GM12878 (cell line): Measurements from ENCODE around the gene SLC35F3. TPM values are rescaled to one million over a fixed set of nuclear protein-coding genes. Genes with fewer than 3 reads are reported as not detected.
A peak's percentile ranks its signal among the peaks of the same experiment; 100 is the strongest.

ENCODE experiments used
- ATAC-seq: fragments of 200-7000 bp; cut with Tn5 transposase; 3 replicates; pipeline ENCODE4 v1.9.1; 2020; ENCODE audit warnings: mild to moderate bottlenecking, moderate library complexity
- BruUV-seq: library from RNA; stranded (reverse); fragments of 400-500 nt; replicated peaks from 2 replicates; lab custom pipeline; 2021; lab: Mats Ljungman, UMichigan
- CTCF ChIA-PET: fragments of 300-600 bp; sonication (Branson Sonifier 250); formaldehyde crosslinking; extraction: SDS; loops from one replicate; lab custom pipeline; 2021; ENCODE audit warnings: inconsistent platforms; lab: Yijun Ruan, JAX
- POLR2A ChIA-PET: fragments of 350-600 bp; formaldehyde crosslinking; extraction: SDS; loops from one replicate; lab custom pipeline; 2021; ENCODE audit warnings: inconsistent platforms; lab: Charles Lee
- RAD21 ChIA-PET: fragments of 300-600 bp; sonication (Branson Sonifier 250); formaldehyde crosslinking; loops from one replicate; lab custom pipeline; 2023; ENCODE audit warnings: antibody characterized with exemption; ENCODE audit not compliant: unreplicated experiment; lab: Charles Lee
- SMC1A ChIA-PET: fragments of 300-600 bp; sonication (Branson Sonifier 250); formaldehyde crosslinking; loops from one replicate; lab custom pipeline; 2023; ENCODE audit not compliant: unreplicated experiment, uncharacterized antibody; lab: Charles Lee
- DNase-seq: peaks from one replicate; pipeline ENCODE4 v3.0.0-alpha.2; 2011; ENCODE audit warnings: low read depth, low spot score
- FAIRE-seq: peaks from 3 replicates; lab custom pipeline; 2011; peaks lifted over from hg19 to GRCh38; lab: Jason Lieb, UNC
- H2AFZ ChIP-seq: 2 replicates; pipeline ENCODE4 v1.6.0; 2011; ENCODE audit warnings: low read depth, low read length, control low read depth; ENCODE audit not compliant: control insufficient read depth
- H3K27ac ChIP-seq: 2 replicates; pipeline ENCODE4 v1.5.1; 2011; ENCODE audit warnings: control low read depth; ENCODE audit not compliant: control insufficient read depth, insufficient read depth
- H3K27me3 ChIP-seq, 2 experiments: replicated peaks in 1 of 2; 2 replicates each; pipeline versions ENCODE4 v1.6.0 to v1.6.1; 2011; ENCODE audit warnings: low read length in 1 of 2; ENCODE audit not compliant: control insufficient read depth in 2 of 2, insufficient read depth in 2 of 2
- H3K36me3 ChIP-seq, 2 experiments: 2 replicates each; pipeline ENCODE4 v1.5.1; 2011; ENCODE audit warnings: low read length in 1 of 2; ENCODE audit not compliant: control insufficient read depth in 2 of 2, insufficient read depth in 2 of 2
- H3K4me1 ChIP-seq: 2 replicates; pipeline ENCODE4 v1.6.1; 2011; ENCODE audit warnings: mild to moderate bottlenecking, low read length, moderate library complexity, mixed read lengths; ENCODE audit not compliant: control insufficient read depth, insufficient read depth
- H3K4me2 ChIP-seq: 2 replicates; pipeline ENCODE4 v1.6.0; 2011; ENCODE audit warnings: control low read depth; ENCODE audit not compliant: control insufficient read depth, insufficient read depth
- H3K4me3 ChIP-seq: fragments of 200-600 bp; sonication (generic); 2 replicates; pipeline ENCODE4 v1.5.1; 2016
- H3K79me2 ChIP-seq: 2 replicates; pipeline ENCODE4 v1.6.0; 2011; ENCODE audit warnings: low read length; ENCODE audit not compliant: control insufficient read depth, insufficient read depth
- H3K9ac ChIP-seq: 2 replicates; pipeline ENCODE4 v1.8.0; 2011; ENCODE audit warnings: low read length, control low read depth, mixed read lengths; ENCODE audit not compliant: control insufficient read depth, insufficient read depth
- H3K9me3 ChIP-seq: replicated peaks from 3 replicates; pipeline ENCODE4 v1.5.1; 2011; ENCODE audit warnings: mild to moderate bottlenecking, low read length; ENCODE audit not compliant: control insufficient read depth, insufficient read depth
- H4K20me1 ChIP-seq: 2 replicates; pipeline ENCODE4 v1.6.0; 2011; ENCODE audit not compliant: control insufficient read depth, insufficient read depth
- BHLHE40 ChIP-seq, 2 experiments: fragments of 450-650 bp in 1 of 2; IDR thresholded peaks; 2 replicates each; pipeline ENCODE4 v1.6.1; 2011 to 2017; ENCODE audit warnings: low read depth in 2 of 2, borderline replicate concordance in 1 of 2, improper control_type of control experiment in 1 of 2, low read length in 1 of 2, mild to moderate bottlenecking in 1 of 2
- CEBPB ChIP-seq, 2 experiments: fragments of 150-350 bp in 1 of 2; IDR thresholded peaks; 2 replicates each; pipeline ENCODE4 v1.6.1; 2012 to 2014; ENCODE audit warnings: low read depth in 2 of 2, low read length in 2 of 2, borderline replicate concordance in 1 of 2, inconsistent platforms in 1 of 2
- CHD2 ChIP-seq: IDR thresholded peaks from 2 replicates; pipeline ENCODE4 v1.6.1; 2011; ENCODE audit warnings: low read depth, low read length, improper control_type of control experiment, borderline replicate concordance
- DPF2 ChIP-seq: fragments of 450-650 bp; IDR thresholded peaks from 2 replicates; pipeline ENCODE4 v1.6.1; 2017; ENCODE audit warnings: mild to moderate bottlenecking
- EP300 ChIP-seq, 2 experiments: fragments of 150-350 bp in 1 of 2; IDR thresholded peaks; 2 replicates each; pipeline ENCODE4 v1.6.1; 2011 to 2012; ENCODE audit warnings: low read depth in 2 of 2, low read length in 2 of 2, borderline replicate concordance in 1 of 2, improper control_type of control experiment in 1 of 2, inconsistent platforms in 1 of 2; ENCODE audit not compliant: control insufficient read depth in 1 of 2
- HCFC1 ChIP-seq: fragments of 150-350 bp; IDR thresholded peaks from 2 replicates; pipeline ENCODE4 v1.6.1; 2014; ENCODE audit warnings: low read length
- NKRF ChIP-seq: fragments of 450-650 bp; conservative IDR thresholded peaks from 2 replicates; pipeline ENCODE4 v1.6.1; 2017; ENCODE audit warnings: mild to moderate bottlenecking, moderate library complexity
- POLR2AphosphoS2 ChIP-seq: IDR thresholded peaks from 2 replicates; pipeline ENCODE4 v1.6.1; 2011; ENCODE audit warnings: low read depth, mild to moderate bottlenecking, low read length, improper control_type of control experiment, moderate library complexity
- PRDM15 ChIP-seq: fragments of 450-650 bp; formaldehyde crosslinking; IDR thresholded peaks from 2 replicates; pipeline ENCODE4 v1.4.0; 2020; ENCODE audit warnings: mild to moderate bottlenecking, moderate library complexity
- RB1 ChIP-seq: fragments of 450-650 bp; formaldehyde crosslinking; IDR thresholded peaks from 2 replicates; pipeline ENCODE4 v1.6.1; 2017; ENCODE audit warnings: mild to moderate bottlenecking, borderline replicate concordance
- SUPT20H ChIP-seq: IDR thresholded peaks from 2 replicates; pipeline ENCODE4 v1.6.1; 2011; ENCODE audit warnings: low read depth, mild to moderate bottlenecking, low read length, moderate library complexity, borderline replicate concordance; ENCODE audit not compliant: control insufficient read depth
- TARDBP ChIP-seq: IDR thresholded peaks from 2 replicates; pipeline ENCODE4 v1.6.1; 2016; ENCODE audit warnings: borderline replicate concordance
- WRNIP1 ChIP-seq: IDR thresholded peaks from 2 replicates; pipeline ENCODE4 v1.6.1; 2011; ENCODE audit warnings: low read depth, low read length, improper control_type of control experiment, borderline replicate concordance
- ZNF384 ChIP-seq: IDR thresholded peaks from 2 replicates; pipeline ENCODE4 v1.6.1; 2012; ENCODE audit warnings: low read depth, mild to moderate bottlenecking, low read length, improper control_type of control experiment, borderline replicate concordance
- WGBS: methylation state at CpG from one replicate; pipeline ENCODE4 v1.1.6; 2016; ENCODE audit warnings: low lambda C conversion rate; ENCODE audit not compliant: insufficient replicate concordance, insufficient coverage; ENCODE audit errors: missing lambda C conversion rate; 5-methylcytosine and 5-hydroxymethylcytosine counted together
- in situ Hi-C: fragments of 300-500 bp; cut with MboI; formaldehyde crosslinking; loops from 9 replicates; pipeline ENCODE4 v1.14.3; 2018; ENCODE audit warnings: mixed read lengths
- intact Hi-C: fragments of 100-400 bp; cut with micrococcal nuclease; formaldehyde crosslinking; loops from one replicate; pipeline ENCODE4 v1.14.2; 2022; ENCODE audit not compliant: unreplicated experiment
- polyA plus RNA-seq, 11 experiments: library from polyadenylated mRNA; depleted of rRNA in 4 of 11; unstranded in 6 of 11; stranded (reverse) in 5 of 11; fragments of >200 nt; fragmentation: Nextera tagmentation in 4 of 11; fragmentation: Illumina TruSeq in 1 of 11; extraction: Ambion mirVana in 4 of 11; extraction: Trizol in 1 of 11; gene quantifications; 1 replicate in 1 of 11; 2 replicates in 10 of 11; pipeline versions ENCODE4 v1.2.1 to v1.2.3, GENCODE V29; 2011 to 2016; ENCODE audit warnings: inconsistent platforms in 2 of 11, missing spikeins in 2 of 11, low read depth in 1 of 11
- total RNA-seq, 4 experiments: library from RNA; depleted of rRNA in 3 of 4; stranded (reverse); fragments of >200 nt in 3 of 4; fragmentation: Illumina TruSeq in 1 of 4; extraction: Trizol in 1 of 4; gene quantifications; 2 replicates each; pipeline versions ENCODE4 v1.2.1 to v1.2.3, GENCODE V29; 2013 to 2021

Gene SLC35F3
- total and polyA plus RNA-seq, 10 of the 15 experiments (the other 5 are each of a cell fraction or from before 2014, with no cell fraction given), result 1.0 to 8.6 (median 5.7) TPM

GRCh38 chr1:234214911-234215892 lies 310.7 kb downstream of the SLC35F3 start:
- intact Hi-C loops, result loop anchor here (10.0 kb wide), 1 partner anchor 260 kb away; the partner anchor contains the start of gene TARBP1
- ChIA-PET RAD21 (interaction anchor here (1.2 to 4.5 kb wide), 3 partner anchors 30 to 94 kb away, joined by 5 to 84 read pairs (median 7); no protein-coding TSS in a partner anchor), SMC1A (interaction anchor here (1.2 to 9.0 kb wide), 4 partner anchors 15 to 95 kb away, joined by 5 to 128 read pairs (median 46); no protein-coding TSS in a partner anchor), CTCF (interaction anchor here (1.1 to 12.6 kb wide), 7 partner anchors 29 to 112 kb away, joined by 3 to 312 read pairs (median 3); no protein-coding TSS in a partner anchor), POLR2A (interaction anchor here (0.6 to 1.8 kb wide), 2 partner anchors 12 to 96 kb away, joined by 4 read pairs; no protein-coding TSS in a partner anchor)
- peak; percentile 10 for ATAC-seq
- H3K79me2 ChIP-seq, result no peaks in the 10 kb centered on the region; the same call in none of the 2 replicates
- FAIRE-seq, result no peak
- 49% methylated on average over 20 of the region's 20 CpGs for WGBS
- H3K4me1 ChIP-seq, result peaks cover 34% of the 10 kb centered on the region
- no peaks in the 10 kb centered on the region for H4K20me1 ChIP-seq
- H3K4me2 ChIP-seq, result peak overlapping the region; percentile 90
- H3K27ac ChIP-seq, result 0 out of 2 replicates have a peak overlapping the region, but pooled peaks have one; percentile 8
- no peaks in the 10 kb centered on the region for H3K27me3 ChIP-seq
- H3K4me3 ChIP-seq, result peak overlapping the region; percentile 69
- peak overlapping the region; percentile 8; the same call in 1 of the 2 replicates for H3K9ac ChIP-seq
- no peaks in the 10 kb centered on the region for H3K36me3 ChIP-seq
- no peak overlapping the region; the same call in 1 of the 2 replicates for H2AFZ ChIP-seq
- DNase-seq, result no peak
- BruUV-seq, result TSS peak; percentile 74
- in situ Hi-C loops, result loop anchor here (25.0 kb wide), 1 partner anchor 97 kb away; no protein-coding TSS in a partner anchor
- peaks cover 2% of the 10 kb centered on the region; the same call in 2 of the 3 replicates for H3K9me3 ChIP-seq
- TF ChIP-seq WRNIP1, result no peak
- TF ChIP-seq TARDBP, result no peak
- no peak for TF ChIP-seq CHD2
- TF ChIP-seq EP300 (IDR thresholded peaks at IDR 0.05; ENCODE audit: borderline replicate concordance in 1 of 2, control insufficient read depth in 1 of 2, low read depth in 2 of 2, low read length in 2 of 2), result no peak
- TF ChIP-seq ZNF384, result no peak
- TF ChIP-seq NKRF, result no peak
- TF ChIP-seq PRDM15 (CRISPR knock-in tag), result no peak
- TF ChIP-seq SUPT20H, result no peak
- TF ChIP-seq POLR2AphosphoS2, result no peak
- TF ChIP-seq RB1, result no peak
- TF ChIP-seq BHLHE40 (IDR thresholded peaks at IDR 0.05; ENCODE audit: borderline replicate concordance in 1 of 2, low read depth in 2 of 2, low read length in 1 of 2), result no peak
- TF ChIP-seq HCFC1, result no peak
- no peak for TF ChIP-seq CEBPB (IDR thresholded peaks at IDR 0.05; ENCODE audit: borderline replicate concordance in 1 of 2, low read depth in 2 of 2, low read length in 2 of 2)
- TF ChIP-seq DPF2, result no peak
